NCI-H1417 (cell line): ENCODE results near the gene SULT6B1.

Source experiments
- DNase-seq, 3 experiments: peaks; one replicate each; lab custom pipeline; 2025; lab: John Stamatoyannopoulos, UW

SULT6B1 gene

DNA sequence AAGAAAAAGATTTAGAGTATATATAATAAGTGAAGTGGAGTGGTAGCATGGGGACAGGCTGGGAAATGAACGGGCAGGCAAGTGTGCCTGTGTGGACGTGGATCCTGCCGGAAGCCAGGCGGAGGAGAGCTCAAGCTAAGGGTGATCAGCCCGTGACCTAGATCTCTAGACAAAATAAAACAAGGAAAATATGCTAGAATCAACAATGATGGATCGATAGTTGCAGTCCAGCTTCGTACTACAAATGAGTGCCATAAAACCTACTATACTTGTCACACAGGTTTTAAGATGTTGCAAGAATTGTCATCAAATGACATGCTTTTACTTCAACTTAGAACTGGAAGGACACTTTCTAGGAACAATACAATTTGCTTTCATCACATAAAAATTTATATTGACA is 40.1 kb downstream of the SULT6B1 start:
- no peak for DNase-seq

- no peak for DNase-seq
Measured at GRCh38 chr2:37146062-37146461, 42.4 kb downstream of the SULT6B1 start.

DNA sequence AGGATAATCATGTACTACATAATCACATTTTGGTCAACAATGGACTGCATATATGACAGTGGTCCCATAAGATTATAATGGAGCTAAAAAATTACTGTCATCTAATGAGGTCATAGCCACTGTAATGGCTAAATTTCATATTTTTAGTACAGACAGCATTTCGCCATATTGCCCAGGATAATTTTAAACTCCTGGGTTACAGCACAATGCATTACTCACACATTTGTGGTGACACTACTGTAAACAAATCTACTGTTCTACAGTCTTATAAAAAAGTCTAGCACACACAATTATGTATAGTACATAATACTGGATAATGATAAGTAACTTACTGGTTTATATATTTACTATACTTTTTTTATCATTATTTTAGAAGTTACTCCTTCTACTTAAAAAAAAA is 44.5 kb downstream of the SULT6B1 start:
- no peak for DNase-seq

- DNase-seq: no peak
Measured at GRCh38 chr2:37142546-37142945, 45.9 kb downstream of the SULT6B1 start.

GRCh38 chr2:37132914-37133313 is 55.6 kb downstream of the SULT6B1 start:
- DNase-seq: no peak

GRCh38 chr2:37125416-37125815 is 63.1 kb downstream of the SULT6B1 start:
- no peak for DNase-seq

- DNase-seq: no peak
Measured at GRCh38 chr2:37119157-37119556, 69.3 kb downstream of the SULT6B1 start.
